SH-SY5Y (cell line): ENCODE results near the gene CES4A.

Experiments
- GATA2 ChIP-seq: IDR thresholded peaks from 2 replicates; pipeline ENCODE4 v1.6.1; 2011; ENCODE audit warnings: mild to moderate bottlenecking, low read depth, low read length
- GATA3 ChIP-seq: IDR thresholded peaks from 2 replicates; pipeline ENCODE4 v1.6.1; 2011; ENCODE audit warnings: low read depth, mild to moderate bottlenecking, low read length, moderate library complexity

GRCh38 chr16:67023689-67024088 lies 35.3 kb downstream of the CES4A start:
- TF ChIP-seq GATA3: no peak
- TF ChIP-seq GATA2: no peak
